GM23338 (cell line): Measurements from ENCODE around the gene NSUN7. TPM values are rescaled to one million over a fixed set of nuclear protein-coding genes. Genes with fewer than 3 reads are reported as not detected.
A peak's percentile ranks its signal among the peaks of the same experiment; 100 is the strongest.

ENCODE experiments used
- ATAC-seq: fragments of 200-7000 bp; cut with Tn5 transposase; 3 replicates; pipeline ENCODE4 v1.9.1; 2020
- DNase-seq: peaks from one replicate; pipeline ENCODE4 v3.0.0-alpha.2; 2015; ENCODE audit warnings: low spot score
- H2AFZ ChIP-seq: fragments of 200-600 bp; sonication (generic); 2 replicates; pipeline ENCODE4 v1.8.0; 2016; ENCODE audit warnings: antibody characterized with exemption, mild to moderate bottlenecking, moderate library complexity
- H3F3A ChIP-seq: fragments of 200-600 bp; sonication (generic); replicated peaks from 2 replicates; pipeline ENCODE4 v1.8.0; 2017; ENCODE audit warnings: antibody characterized with exemption, mixed run types, low read depth
- H3K27ac ChIP-seq: fragments of 200-600 bp; sonication (generic); 2 replicates; pipeline ENCODE4 v1.6.1; 2016; ENCODE audit warnings: low read depth
- H3K27me3 ChIP-seq: fragments of 200-600 bp; sonication (generic); 2 replicates; pipeline ENCODE4 v1.8.0; 2016; ENCODE audit warnings: mild to moderate bottlenecking, mixed run types, moderate library complexity; ENCODE audit not compliant: insufficient read depth
- H3K36me3 ChIP-seq: fragments of 200-600 bp; sonication (generic); 2 replicates; pipeline ENCODE4 v1.8.0; 2016; ENCODE audit warnings: mild to moderate bottlenecking; ENCODE audit not compliant: insufficient read depth
- H3K4me1 ChIP-seq: fragments of 200-600 bp; sonication (generic); 2 replicates; pipeline ENCODE4 v1.8.0; 2016; ENCODE audit warnings: mild to moderate bottlenecking, moderate library complexity; ENCODE audit not compliant: insufficient read depth
- H3K4me2 ChIP-seq: fragments of 200-600 bp; sonication (generic); 2 replicates; pipeline ENCODE4 v1.7.1; 2017; ENCODE audit warnings: mixed run types
- H3K4me3 ChIP-seq: fragments of 200-600 bp; sonication (generic); 2 replicates; pipeline ENCODE4 v1.6.1; 2016; ENCODE audit warnings: mixed run types
- H3K79me2 ChIP-seq: fragments of 200-600 bp; sonication (generic); replicated peaks from 2 replicates; pipeline ENCODE4 v1.8.0; 2017; ENCODE audit warnings: mild to moderate bottlenecking; ENCODE audit not compliant: insufficient read depth
- H3K9me2 ChIP-seq: fragments of 200-600 bp; sonication (generic); 2 replicates; pipeline ENCODE4 v1.8.0; 2017; ENCODE audit not compliant: insufficient read depth
- H4K20me1 ChIP-seq: fragments of 200-600 bp; sonication (generic); replicated peaks from 2 replicates; pipeline ENCODE4 v1.8.0; 2017; ENCODE audit warnings: mild to moderate bottlenecking; ENCODE audit not compliant: insufficient read depth
- H3K27ac Mint-ChIP-seq: 2 replicates; pipeline ENCODE4 v1.8.0; 2020; ENCODE audit warnings: inconsistent platforms, mild to moderate bottlenecking, moderate library complexity, mixed read lengths
- H3K27me3 Mint-ChIP-seq: 3 replicates; pipeline ENCODE4 v1.8.0; 2022; ENCODE audit warnings: low read depth, mild to moderate bottlenecking, moderate library complexity, mixed read lengths, inconsistent platforms; ENCODE audit not compliant: insufficient read depth, poor library complexity
- H3K36me3 Mint-ChIP-seq: 3 replicates; pipeline ENCODE4 v1.8.0; 2021; ENCODE audit warnings: low read depth, mild to moderate bottlenecking, inconsistent platforms, moderate library complexity, mixed read lengths
- H3K4me1 Mint-ChIP-seq: 3 replicates; pipeline ENCODE4 v1.8.0; 2020; ENCODE audit warnings: mild to moderate bottlenecking, inconsistent platforms, mixed read lengths
- H3K4me3 Mint-ChIP-seq: 3 replicates; pipeline ENCODE4 v1.8.0; 2021; ENCODE audit warnings: moderate library complexity, mild to moderate bottlenecking, inconsistent platforms, mixed read lengths
- H3K9me3 Mint-ChIP-seq: 3 replicates; pipeline ENCODE4 v1.8.0; 2020; ENCODE audit warnings: moderate library complexity, mild to moderate bottlenecking, inconsistent platforms, mixed read lengths
- CREB1 ChIP-seq: fragments of 250-450 bp; sonication (Bioruptor Pico); IDR thresholded peaks from 2 replicates; pipeline ENCODE4 v1.5.0; 2020; ENCODE audit warnings: low read depth, mild to moderate bottlenecking, moderate library complexity
- ETS1 ChIP-seq: IDR thresholded peaks from 2 replicates; pipeline ENCODE4 v1.6.1; 2016; ENCODE audit warnings: antibody characterized with exemption
- EZH2 ChIP-seq: fragments of 200-600 bp; sonication (generic); IDR thresholded peaks from one replicate; pipeline ENCODE4 v1.8.0; 2017; ENCODE audit warnings: antibody characterized with exemption, mild to moderate bottlenecking, low read depth; ENCODE audit not compliant: unreplicated experiment
- NANOG ChIP-seq: IDR thresholded peaks from 2 replicates; pipeline ENCODE4 v1.6.1; 2016; ENCODE audit warnings: antibody characterized with exemption, borderline replicate concordance
- POLR2AphosphoS5 ChIP-seq: IDR thresholded peaks from 2 replicates; pipeline ENCODE4 v1.6.1; 2016; ENCODE audit warnings: antibody characterized with exemption, low read depth
- REST ChIP-seq: IDR thresholded peaks from one replicate; pipeline ENCODE4 v1.6.1; 2018; ENCODE audit warnings: antibody characterized with exemption; ENCODE audit not compliant: unreplicated experiment
- STAT1 ChIP-seq: IDR thresholded peaks from one replicate; pipeline ENCODE4 v1.6.1; 2016; ENCODE audit warnings: antibody characterized with exemption; ENCODE audit not compliant: unreplicated experiment
- ZNF114 ChIP-seq: fragments of 250-450 bp; sonication (Bioruptor Pico); IDR thresholded peaks from 2 replicates; pipeline ENCODE4 v1.5.0; 2020; ENCODE audit warnings: mild to moderate bottlenecking, moderate library complexity
- ZNF331 ChIP-seq: fragments of 250-450 bp; sonication (Bioruptor Pico); IDR thresholded peaks from 2 replicates; pipeline ENCODE4 v1.5.0; 2020; ENCODE audit warnings: low read depth, mild to moderate bottlenecking, moderate library complexity
- ZNF462 ChIP-seq: fragments of 250-450 bp; sonication (Bioruptor Pico); IDR thresholded peaks from 2 replicates; pipeline ENCODE4 v1.5.0; 2020; ENCODE audit warnings: mild to moderate bottlenecking, moderate library complexity
- polyA plus RNA-seq: library from polyadenylated mRNA; unstranded; fragments of >200 nt; fragmentation: Nextera tagmentation; extraction: Ambion mirVana; gene quantifications from 2 replicates; pipeline ENCODE4 v1.2.1, GENCODE V29; 2016
- total RNA-seq: library from RNA; depleted of rRNA; stranded (reverse); fragments of >200 nt; shearing (Covaris generic); gene quantifications from 2 replicates; pipeline ENCODE4 v1.2.3, GENCODE V29; 2014

Gene NSUN7
- total and polyA plus RNA-seq, 2 experiments from 2014 or later, result 28.8 to 29.0 TPM

GRCh38 chr4:40842318-40842717 is 92.6 kb downstream of the NSUN7 start:
- peaks cover 1% of the 10 kb centered on the region for H3K27me3 Mint-ChIP-seq
- H3K9me2 ChIP-seq, result no peaks in the 10 kb centered on the region
- no peak overlapping the region for H3K27ac Mint-ChIP-seq
- H4K20me1 ChIP-seq, result peaks cover 29% of the 10 kb centered on the region
- peaks cover 9% of the 10 kb centered on the region; the same call in 2 of the 3 replicates for H3K36me3 Mint-ChIP-seq
- DNase-seq (no peak), ATAC-seq (no peak)
- no peaks in the 10 kb centered on the region for H3K27me3 ChIP-seq
- no peak overlapping the region for H3K4me3 ChIP-seq
- H3K79me2 ChIP-seq, result peaks cover 71% of the 10 kb centered on the region
- H3K36me3 ChIP-seq, result peaks cover 5% of the 10 kb centered on the region
- 0 out of 2 replicates have a peak overlapping the region, but pooled peaks have one; percentile 52 for H3K27ac ChIP-seq
- H3K9me3 Mint-ChIP-seq, result no peaks in the 10 kb centered on the region
- no peak overlapping the region for H3K4me3 Mint-ChIP-seq
- no peak for TF ChIP-seq EZH2
- no peak for TF ChIP-seq ZNF462 (CRISPR knock-in tag)
- TF ChIP-seq REST, result no peak
- no peak for TF ChIP-seq ETS1
- no peak for TF ChIP-seq ZNF114 (CRISPR knock-in tag)
- no peak for TF ChIP-seq NANOG
- no peak for TF ChIP-seq CREB1 (CRISPR knock-in tag)
- TF ChIP-seq POLR2AphosphoS5, result no peak
- TF ChIP-seq STAT1, result no peak
- TF ChIP-seq ZNF331 (CRISPR knock-in tag), result no peak
- peaks cover 17% of the 10 kb centered on the region for H3K4me1 ChIP-seq
- no peak overlapping the region for H2AFZ ChIP-seq
- no peak overlapping the region for H3K4me2 ChIP-seq
- peaks cover 27% of the 10 kb centered on the region for H3K4me1 Mint-ChIP-seq
- 0 out of 2 replicates have a peak, but pooled peaks cover 6% of the 10 kb centered on the region for H3F3A ChIP-seq
